HL-60 (cell line): ENCODE measurements around the gene NXPH4.

ENCODE experiments used
- CTCF ChIP-seq: IDR thresholded peaks from one replicate; pipeline ENCODE4 v1.5.1; 2011; ENCODE audit warnings: low read length, control low read depth, inconsistent platforms; ENCODE audit not compliant: insufficient read depth
- GABPA ChIP-seq: IDR thresholded peaks from 2 replicates; pipeline ENCODE4 v1.6.1; 2012; ENCODE audit warnings: low read depth
- POLR2AphosphoS5 ChIP-seq: IDR thresholded peaks from 2 replicates; pipeline ENCODE4 v1.6.1; 2012; ENCODE audit warnings: low read depth
- REST ChIP-seq: IDR thresholded peaks from 2 replicates; pipeline ENCODE4 v1.6.1; 2012; ENCODE audit warnings: low read depth; ENCODE audit not compliant: insufficient replicate concordance

- no peak for TF ChIP-seq CTCF
- TF ChIP-seq POLR2AphosphoS5: no peak
- TF ChIP-seq REST: no peak
- no peak for TF ChIP-seq GABPA
Measured at GRCh38 chr12:57178213-57178612, 38.4 kb upstream of the NXPH4 start.
